GM21723 (cell line): Measurements from ENCODE around the gene MRPL9.

Experiments used
- ATAC-seq: cut with Tn5 transposase; IDR thresholded peaks from one replicate; pipeline ENCODE4 v1.9.1; 2021; ENCODE audit warnings: mild to moderate bottlenecking, moderate library complexity; ENCODE audit not compliant: unreplicated experiment

Gene MRPL9

DNA sequence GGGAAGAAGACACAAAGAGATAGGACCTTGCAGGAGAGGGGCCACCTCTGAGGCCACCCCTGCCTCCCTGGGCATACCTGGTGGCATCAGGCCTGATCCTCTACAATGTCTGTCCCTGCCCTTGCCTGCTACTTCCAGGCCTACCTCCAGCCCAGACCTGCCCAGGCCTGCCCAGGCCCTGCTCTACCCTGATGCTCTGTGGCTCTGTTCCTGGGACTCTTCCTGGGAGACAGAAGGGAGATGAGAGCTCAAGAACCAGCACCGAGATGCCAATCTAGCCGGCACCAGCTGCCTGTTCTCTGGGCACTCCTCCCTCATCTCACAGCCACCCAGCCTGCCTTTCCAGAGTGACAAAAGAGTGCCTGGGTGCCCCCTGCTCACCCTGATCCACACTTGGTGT lies 49.4 kb downstream of the MRPL9 start:
- no peak for ATAC-seq

DNA sequence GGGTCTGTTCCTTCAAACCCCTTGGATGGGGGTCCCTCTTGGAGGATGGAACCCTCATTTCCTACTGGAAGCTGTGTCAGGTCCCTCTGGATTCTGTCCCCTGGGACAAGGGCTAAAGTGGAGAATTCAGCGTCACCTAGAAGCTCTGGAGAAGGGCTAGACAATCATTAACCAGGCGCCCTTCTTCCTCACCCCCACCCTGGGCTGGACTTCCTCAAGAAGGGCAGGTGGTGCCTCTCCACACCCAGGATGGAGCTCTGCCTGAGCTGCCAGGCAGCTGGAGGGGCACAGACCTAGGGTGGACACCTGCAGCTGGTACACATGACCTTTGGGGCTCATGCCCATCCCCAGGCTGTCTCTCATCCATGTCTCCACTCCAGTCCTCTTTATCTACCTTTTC lies 50.3 kb downstream of the MRPL9 start:
- no peak for ATAC-seq

DNA sequence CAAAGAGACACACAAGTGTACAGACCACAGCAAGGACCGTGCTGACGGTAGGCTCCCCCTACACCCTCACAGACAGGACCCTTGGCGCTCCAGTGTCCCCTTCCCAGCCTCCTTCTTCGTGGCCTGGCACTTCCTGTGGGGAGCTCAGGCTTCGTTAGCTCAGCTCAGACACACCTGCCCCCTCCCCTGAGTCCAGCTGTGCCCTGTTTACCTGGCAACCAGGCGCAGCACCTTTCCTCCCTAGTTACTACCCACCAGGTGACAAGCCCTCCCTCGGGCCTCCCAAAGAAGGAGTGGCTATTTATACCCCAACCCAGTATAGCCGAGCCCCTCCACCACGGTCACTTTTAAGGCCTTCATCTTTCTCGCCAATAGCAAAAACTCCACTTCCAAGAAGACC lies 51.3 kb downstream of the MRPL9 start:
- ATAC-seq = no peak

DNA sequence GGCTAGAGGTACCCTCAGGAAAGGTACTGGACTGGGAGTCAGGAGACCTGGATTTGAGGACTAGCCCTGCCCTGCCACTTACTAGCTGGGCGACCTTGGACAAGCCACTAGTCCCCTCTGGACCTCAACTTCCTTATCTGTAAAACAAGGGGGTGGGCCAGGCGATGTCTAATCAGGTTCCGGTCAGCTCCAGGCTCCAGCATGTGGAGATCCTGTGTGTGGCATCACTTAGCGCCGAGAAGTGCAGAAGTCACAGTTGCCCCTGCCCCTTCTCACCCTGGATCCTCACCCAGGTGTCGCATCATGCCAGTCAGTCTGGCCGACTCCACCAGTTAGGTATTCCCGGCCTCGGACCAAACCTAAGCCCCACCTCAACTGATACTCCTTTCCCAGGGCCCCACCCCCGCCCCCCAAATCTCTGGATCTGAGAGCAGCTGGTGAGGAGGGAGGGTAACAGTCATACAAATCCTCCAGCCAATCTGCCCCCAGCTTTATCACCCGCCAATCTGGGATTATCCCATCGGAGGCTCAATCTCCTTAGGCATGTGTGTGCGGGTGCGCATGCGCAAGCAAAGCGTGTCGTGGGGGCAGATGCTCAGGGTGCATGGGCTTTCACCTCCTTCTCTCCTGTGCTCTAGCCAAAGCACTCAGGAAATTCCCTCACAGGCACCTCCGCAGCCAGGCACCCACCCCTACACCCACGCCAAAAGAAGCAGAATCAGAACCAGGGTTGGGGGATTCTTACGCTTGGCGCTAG lies 52.1 kb downstream of the MRPL9 start:
- ATAC-seq = no peak

DNA sequence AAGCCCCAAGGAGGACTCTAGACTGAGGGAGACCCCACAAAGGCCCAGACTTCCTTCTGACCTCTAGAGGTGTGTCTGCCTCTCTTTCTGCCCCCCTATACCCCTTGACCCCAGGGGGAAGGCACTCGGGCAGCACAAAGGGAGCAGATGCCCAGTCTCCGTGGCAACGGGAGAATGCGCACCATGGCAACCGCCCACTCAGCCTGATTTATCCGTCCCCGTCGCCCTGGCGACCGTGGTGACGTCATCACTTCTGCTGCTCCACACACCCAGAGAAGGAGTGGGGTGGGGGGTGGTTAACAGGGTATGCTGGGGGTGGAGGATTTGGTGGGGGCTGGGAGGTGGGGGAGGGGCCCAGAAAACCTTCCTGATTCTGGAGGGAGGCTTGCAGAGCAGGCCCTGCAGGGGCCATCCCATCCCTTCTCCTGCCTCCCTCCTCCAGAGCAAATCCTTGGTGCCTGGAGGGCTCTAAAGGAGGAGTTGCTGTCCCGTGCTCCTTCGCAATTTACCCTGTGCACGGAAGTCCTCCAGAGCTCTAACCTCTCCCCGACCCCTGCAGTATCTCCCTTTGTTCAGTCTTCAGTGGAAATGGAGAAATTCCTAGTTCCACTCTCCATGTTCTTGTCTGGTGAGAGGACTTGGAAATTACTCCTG lies 53.0 kb downstream of the MRPL9 start:
- no peak for ATAC-seq
